Stimulated activated naive B cell treated with anti-CD40 and anti-IgM and Interleukin-4, amounts not matched to agents 10 μg/mL and 1 μg/mL and 100 μg/mL, for 72 hours (primary cell): ENCODE results near the gene CIZ1.

Source experiments
- ATAC-seq, 2 donors: fragments of 150-1000 bp; cut with Tn5 transposase; replicated peaks; 2 replicates each; pipeline ENCODE4 v1.10.0; 2021; ENCODE audit warnings: moderate library complexity in 1 of 2
- DNase-seq: peaks from one replicate; pipeline ENCODE4 v3.0.0; 2021
- H3K27ac Mint-ChIP-seq: one replicate; pipeline ENCODE4 v1.8.0; 2022; ENCODE audit warnings: mild to moderate bottlenecking, mixed read lengths
- H3K27me3 Mint-ChIP-seq, 2 donors: one replicate each; pipeline ENCODE4 v1.8.0; 2022; ENCODE audit warnings: mixed read lengths in 2 of 2
- H3K36me3 Mint-ChIP-seq, 2 donors: one replicate each; pipeline ENCODE4 v1.8.0; 2022; ENCODE audit warnings: mixed read lengths in 2 of 2, mild to moderate bottlenecking in 1 of 2
- H3K4me1 Mint-ChIP-seq, 2 donors: one replicate each; pipeline ENCODE4 v1.8.0; 2022; ENCODE audit warnings: mixed read lengths in 2 of 2, mild to moderate bottlenecking in 1 of 2
- H3K4me3 Mint-ChIP-seq, 2 donors: one replicate each; pipeline ENCODE4 v1.8.0; 2022; ENCODE audit warnings: mild to moderate bottlenecking in 2 of 2, mixed read lengths in 2 of 2, moderate library complexity in 1 of 2
- H3K9me3 Mint-ChIP-seq, 2 donors: one replicate each; pipeline ENCODE4 v1.8.0; 2022; ENCODE audit warnings: mixed read lengths in 2 of 2, mild to moderate bottlenecking in 1 of 2

Gene CIZ1

DNA sequence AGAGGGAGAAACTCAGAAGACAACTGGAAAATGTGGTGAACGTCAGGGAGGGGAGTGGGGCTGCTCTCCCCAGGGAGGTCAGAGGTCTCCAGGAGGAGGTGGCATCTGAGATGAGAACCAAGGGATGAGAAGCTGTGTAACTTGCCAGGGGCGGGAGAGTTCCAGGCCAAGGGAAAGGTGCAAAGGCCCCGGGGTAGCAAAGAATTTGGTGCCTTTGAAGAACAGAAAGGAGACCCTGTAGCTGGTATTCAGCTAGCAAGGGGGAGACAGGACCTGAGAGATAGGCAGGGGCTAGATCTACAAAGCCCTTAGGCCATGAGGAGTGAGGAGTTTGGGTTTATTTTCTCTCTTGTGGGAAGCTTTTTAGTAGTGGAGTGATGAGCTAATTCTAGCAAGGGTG lies 15.1 kb upstream of the CIZ1 start:
- Mint-ChIP-seq H3K4me1 (peaks cover 9 to 18% of the 10 kb centered on the region in 2 donors), H3K36me3 (no peaks in the 10 kb centered on the region), H3K4me3 (no peak overlapping the region), H3K27me3 (peaks cover 27 to 43% of the 10 kb centered on the region in 2 donors), H3K9me3 (no peaks in the 10 kb centered on the region), H3K27ac (no peak overlapping the region)
- DNase-seq (no peak), ATAC-seq (no peak)

DNA sequence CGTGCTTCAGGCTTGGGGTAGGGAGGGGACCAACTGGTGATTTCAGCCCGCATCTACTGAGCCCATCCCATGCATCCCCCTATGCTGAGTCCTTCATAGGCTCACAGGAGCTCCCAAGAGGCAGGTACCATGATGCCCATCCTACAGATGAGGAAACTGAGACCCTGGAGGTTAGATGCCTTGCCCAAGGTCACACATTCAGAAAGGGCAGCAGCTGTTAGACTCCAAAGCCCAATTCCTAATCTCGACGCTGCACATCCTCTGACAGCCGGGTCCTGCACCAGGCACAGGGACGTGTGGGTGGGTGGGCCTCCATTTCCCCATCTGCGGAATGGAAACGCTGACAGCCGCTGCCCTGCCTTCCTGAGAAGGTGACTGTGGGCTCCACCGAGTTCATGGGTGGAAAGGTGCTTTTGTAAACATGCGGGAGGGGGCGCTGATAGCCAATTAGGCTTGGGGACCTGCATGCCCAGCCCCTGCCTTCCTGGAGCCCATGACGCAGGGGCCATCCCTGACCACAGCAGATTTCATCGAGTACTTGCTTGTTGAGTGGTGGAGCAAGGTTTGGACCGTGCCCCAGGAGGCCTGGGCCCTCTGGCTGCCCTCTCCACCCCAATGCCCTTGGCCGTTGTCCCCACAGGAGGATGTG lies 14.0 kb upstream of the CIZ1 start:
- Mint-ChIP-seq H3K36me3 (no peaks in the 10 kb centered on the region), H3K27ac (no peak overlapping the region), H3K9me3 (no peaks in the 10 kb centered on the region), H3K4me1 (peaks cover 9 to 18% of the 10 kb centered on the region in 2 donors), H3K27me3 (peaks cover 22 to 38% of the 10 kb centered on the region in 2 donors), H3K4me3 (no peak overlapping the region)
- DNase-seq (no peak), ATAC-seq (no peak)

DNA sequence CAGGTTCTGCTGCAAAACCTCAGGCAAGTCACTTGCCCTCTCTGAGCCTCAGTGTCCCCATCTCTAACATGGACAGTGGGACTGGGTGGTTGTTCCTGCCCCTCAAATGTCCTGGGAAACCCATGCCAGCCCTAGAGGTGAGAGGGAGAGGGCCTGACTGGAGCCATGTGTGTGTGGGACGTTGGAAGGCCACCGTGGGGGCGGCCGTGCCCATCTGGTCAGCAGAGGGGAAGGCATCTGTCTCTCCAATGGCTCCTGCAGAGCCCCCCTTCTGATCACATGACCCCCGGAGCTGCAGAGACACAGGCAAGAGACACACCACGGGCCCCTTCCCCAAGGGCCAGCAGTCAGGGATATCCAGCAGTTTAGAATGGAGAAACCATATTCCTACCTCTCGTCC lies 13.5 kb upstream of the CIZ1 start:
- Mint-ChIP-seq H3K27me3 (peaks cover 22 to 38% of the 10 kb centered on the region in 2 donors), H3K4me1 (peaks cover 9 to 18% of the 10 kb centered on the region in 2 donors), H3K36me3 (no peaks in the 10 kb centered on the region), H3K27ac (no peak overlapping the region), H3K9me3 (no peaks in the 10 kb centered on the region), H3K4me3 (peak overlapping the region in 1 of 2 donors; percentile 14)
- DNase-seq, result no peak
- no peak for ATAC-seq

DNA sequence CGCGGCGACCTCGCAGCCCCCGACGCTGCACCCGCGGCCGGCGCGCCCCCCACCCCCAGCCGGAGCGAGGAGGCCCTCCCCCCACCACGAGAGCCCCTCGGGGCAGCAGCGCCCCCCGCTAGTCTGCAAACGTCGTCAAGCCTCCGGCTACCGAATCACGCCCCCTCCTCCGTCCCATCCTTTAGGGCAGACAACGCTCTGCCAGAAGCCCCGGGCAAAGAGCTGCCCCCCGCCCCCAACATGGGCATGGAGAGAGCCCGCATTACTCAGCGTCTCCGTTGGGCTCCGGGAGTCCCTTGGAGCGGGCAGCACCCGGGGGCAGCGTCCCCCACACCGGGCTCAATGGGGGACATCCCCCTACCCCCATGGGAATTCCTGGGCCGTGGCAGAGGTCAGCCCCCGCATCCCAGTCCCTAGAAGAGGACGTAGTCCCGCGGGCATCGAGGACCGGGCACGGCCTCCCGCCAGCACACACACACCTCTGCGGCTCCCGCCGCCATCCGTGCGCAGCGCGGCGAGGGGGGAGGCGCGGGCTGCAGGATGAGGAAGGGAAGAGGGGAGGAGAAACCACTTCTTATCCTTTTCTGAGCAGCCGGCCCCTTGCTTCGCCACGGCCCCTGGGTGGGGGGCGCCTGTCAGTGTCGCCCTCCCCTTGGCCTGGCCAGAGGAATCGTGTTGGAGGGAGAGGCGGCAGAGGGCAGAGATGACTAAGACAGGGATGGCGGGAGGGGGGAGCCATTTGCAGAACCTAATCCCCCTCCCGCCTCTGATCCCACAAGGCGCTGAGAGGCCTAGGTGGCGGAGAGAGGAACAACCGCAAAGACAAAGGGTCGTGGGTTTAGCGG lies 12.6 kb upstream of the CIZ1 start:
- peak in 1 of 2 donors; percentile 18 for ATAC-seq
- Mint-ChIP-seq H3K9me3 (no peaks in the 10 kb centered on the region), H3K36me3 (no peaks in the 10 kb centered on the region), H3K27ac (peak overlapping the region; percentile 20), H3K4me1 (peaks cover 9 to 18% of the 10 kb centered on the region in 2 donors), H3K27me3 (peaks cover 22 to 38% of the 10 kb centered on the region in 2 donors), H3K4me3 (peak overlapping the region; percentile 66 to 69)
- no peak for DNase-seq

DNA sequence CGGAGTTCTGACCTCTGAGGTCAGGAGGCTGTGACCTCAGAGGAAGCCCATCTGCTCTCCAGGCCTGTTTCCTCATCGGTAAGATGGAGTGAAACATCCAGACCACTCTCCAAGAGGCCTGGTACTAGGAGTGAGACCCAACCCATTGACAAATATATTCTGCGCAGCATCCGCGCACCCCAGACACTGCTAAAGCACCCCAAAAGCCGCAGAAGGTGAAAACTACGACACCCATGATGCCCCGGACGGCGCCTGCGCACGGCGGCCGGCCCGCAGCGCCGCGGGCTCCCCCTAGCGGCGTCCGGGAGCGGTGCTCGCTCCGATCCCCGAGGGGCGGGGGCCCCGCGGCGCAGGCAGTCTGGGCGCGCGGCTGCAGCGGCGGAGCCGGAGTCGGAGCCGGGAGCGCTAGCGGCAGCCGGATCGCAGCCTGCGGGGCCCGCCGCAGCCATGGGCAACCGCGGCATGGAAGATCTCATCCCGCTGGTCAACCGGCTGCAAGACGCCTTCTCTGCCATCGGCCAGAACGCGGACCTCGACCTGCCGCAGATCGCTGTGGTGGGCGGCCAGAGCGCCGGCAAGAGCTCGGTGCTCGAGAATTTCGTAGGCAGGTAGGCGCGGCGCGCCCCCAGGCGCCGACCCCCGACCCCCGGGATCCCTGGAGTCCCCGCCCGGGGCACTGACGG lies 11.8 kb upstream of the CIZ1 start, which contains the start of gene DNM1:
Gene DNM1 (plus strand): TSS at position 356 of the 683 bp plus-strand sequence. CDS start 92 bp downstream, at position 448.
- peak; percentile 54 for DNase-seq
- Mint-ChIP-seq H3K9me3 (no peaks in the 10 kb centered on the region), H3K27ac (peak within 1 kb of the TSS; percentile 20), H3K36me3 (no peaks in the 10 kb centered on the region), H3K27me3 (peaks cover 17 to 32% of the 10 kb centered on the region in 2 donors), H3K4me3 (peak within 1 kb of the TSS; percentile 73 to 76), H3K4me1 (peaks cover 9 to 18% of the 10 kb centered on the region in 2 donors)
- peak; percentile 91 to 93 for ATAC-seq

DNA sequence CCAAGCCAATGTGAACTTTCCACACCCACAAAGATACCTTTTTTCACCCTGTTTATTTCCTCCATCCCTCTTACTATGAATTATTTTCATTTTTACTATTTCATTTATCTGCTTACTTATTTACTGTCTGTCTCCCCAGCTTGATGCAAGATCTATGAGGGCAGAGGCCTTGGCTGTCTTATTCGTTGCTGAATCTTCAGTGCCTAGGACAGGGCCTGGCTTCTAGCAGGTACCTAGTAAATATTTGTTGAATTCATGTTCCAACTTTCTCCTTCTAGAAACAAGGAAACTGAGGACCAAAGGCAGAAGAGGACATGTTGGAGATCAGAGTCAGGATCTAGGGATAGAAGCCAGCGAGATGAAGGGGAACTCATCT lies 11.3 kb upstream of the CIZ1 start:
- ATAC-seq, result peak; percentile 3 to 4
- peaks cover 16 to 32% of the 10 kb centered on the region in 2 donors for H3K27me3 Mint-ChIP-seq
- H3K4me3 Mint-ChIP-seq, result peak overlapping the region; percentile 73 to 76
- H3K9me3 Mint-ChIP-seq, result no peaks in the 10 kb centered on the region
- H3K27ac Mint-ChIP-seq, result no peak overlapping the region
- DNase-seq, result no peak
- peaks cover 9 to 18% of the 10 kb centered on the region in 2 donors for H3K4me1 Mint-ChIP-seq
- H3K36me3 Mint-ChIP-seq, result no peaks in the 10 kb centered on the region

DNA sequence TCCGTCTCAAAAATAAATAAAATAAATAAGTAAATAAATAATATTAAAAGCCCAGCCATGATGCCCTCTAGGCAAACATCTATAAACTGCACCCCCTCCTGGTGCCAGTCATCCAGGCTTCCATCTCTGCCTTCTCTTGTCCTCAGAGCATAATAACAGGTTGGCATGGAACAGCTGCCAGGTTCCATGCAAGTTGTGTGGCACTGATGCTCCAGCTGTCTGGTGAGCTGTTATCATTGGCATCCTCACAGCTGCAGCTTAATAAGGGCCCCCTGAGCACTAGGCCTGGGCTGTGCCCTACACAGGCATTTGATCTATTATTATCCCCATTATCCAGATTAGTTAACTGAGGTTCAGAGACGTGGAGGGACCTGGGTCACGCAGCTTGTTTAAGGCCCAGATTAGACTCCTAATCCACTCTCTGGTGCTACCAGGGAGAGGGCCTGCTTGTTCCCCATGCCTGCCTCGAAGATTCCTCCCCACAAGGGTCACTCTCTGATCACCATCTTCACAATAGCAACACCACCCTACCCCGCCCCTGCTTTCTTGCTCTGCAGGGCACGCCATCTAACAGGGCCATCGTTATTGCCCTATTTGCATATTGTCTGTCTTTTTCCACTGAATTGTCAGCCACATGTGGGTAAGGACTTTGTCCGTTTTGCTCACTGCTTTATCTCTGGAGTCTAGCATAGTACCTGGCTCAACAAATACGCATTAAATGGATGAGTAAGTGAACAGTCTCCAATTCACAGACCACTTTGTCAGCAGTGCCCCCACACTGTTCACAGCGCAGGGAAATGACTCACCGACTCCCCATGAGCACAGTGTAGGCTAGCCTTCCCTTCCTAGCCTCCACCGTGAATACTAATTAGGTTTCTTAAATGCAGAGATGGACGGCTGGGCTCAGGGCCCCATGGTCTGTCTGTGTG lies 10.3 kb upstream of the CIZ1 start:
- H3K27me3 Mint-ChIP-seq, result peaks cover 12 to 26% of the 10 kb centered on the region in 2 donors
- DNase-seq, result no peak
- H3K9me3 Mint-ChIP-seq, result no peaks in the 10 kb centered on the region
- H3K27ac Mint-ChIP-seq, result no peak overlapping the region
- no peaks in the 10 kb centered on the region for H3K36me3 Mint-ChIP-seq
- no peak overlapping the region for H3K4me3 Mint-ChIP-seq
- peaks cover 9 to 18% of the 10 kb centered on the region in 2 donors for H3K4me1 Mint-ChIP-seq
- no peak for ATAC-seq

DNA sequence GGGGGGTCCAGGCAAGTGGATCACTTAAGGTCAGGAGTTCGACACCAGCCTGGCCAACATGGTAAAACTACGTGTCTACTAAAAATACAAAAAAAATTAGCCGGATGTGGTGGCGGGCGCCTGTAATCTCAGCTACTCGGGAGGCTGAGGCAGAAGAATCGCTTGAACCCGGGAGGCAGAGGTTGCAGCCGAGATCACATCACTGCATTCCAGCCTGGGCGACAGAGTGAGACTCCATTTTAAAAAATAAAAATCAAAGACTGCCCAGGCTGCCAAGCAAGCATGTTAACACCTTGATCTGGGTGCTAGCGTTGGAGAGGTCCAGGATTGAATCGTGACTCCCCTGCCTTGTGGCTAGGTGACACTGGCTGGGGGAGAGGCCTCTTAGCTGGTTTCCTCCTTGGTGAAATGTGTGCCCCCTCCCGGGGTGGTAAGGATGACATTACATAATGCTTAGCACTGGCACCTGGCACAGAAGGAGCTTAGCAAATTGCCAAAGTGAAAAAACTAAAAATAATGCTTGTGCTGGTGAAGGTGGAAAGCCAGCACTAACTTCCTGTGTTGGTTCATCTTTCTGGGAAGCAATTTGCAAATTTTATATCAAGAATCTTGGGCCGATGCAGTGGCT lies 2.2 kb upstream of the CIZ1 start:
- peaks cover 8 to 14% of the 10 kb centered on the region in 2 donors for H3K36me3 Mint-ChIP-seq
- DNase-seq, result no peak
- ATAC-seq, result no peak
- peak overlapping the region in 1 of 2 donors; percentile 6 for H3K4me3 Mint-ChIP-seq
- no peaks in the 10 kb centered on the region for H3K27me3 Mint-ChIP-seq
- peaks cover 13 to 29% of the 10 kb centered on the region in 2 donors for H3K4me1 Mint-ChIP-seq
- H3K27ac Mint-ChIP-seq, result no peak overlapping the region
- H3K9me3 Mint-ChIP-seq, result no peaks in the 10 kb centered on the region

DNA sequence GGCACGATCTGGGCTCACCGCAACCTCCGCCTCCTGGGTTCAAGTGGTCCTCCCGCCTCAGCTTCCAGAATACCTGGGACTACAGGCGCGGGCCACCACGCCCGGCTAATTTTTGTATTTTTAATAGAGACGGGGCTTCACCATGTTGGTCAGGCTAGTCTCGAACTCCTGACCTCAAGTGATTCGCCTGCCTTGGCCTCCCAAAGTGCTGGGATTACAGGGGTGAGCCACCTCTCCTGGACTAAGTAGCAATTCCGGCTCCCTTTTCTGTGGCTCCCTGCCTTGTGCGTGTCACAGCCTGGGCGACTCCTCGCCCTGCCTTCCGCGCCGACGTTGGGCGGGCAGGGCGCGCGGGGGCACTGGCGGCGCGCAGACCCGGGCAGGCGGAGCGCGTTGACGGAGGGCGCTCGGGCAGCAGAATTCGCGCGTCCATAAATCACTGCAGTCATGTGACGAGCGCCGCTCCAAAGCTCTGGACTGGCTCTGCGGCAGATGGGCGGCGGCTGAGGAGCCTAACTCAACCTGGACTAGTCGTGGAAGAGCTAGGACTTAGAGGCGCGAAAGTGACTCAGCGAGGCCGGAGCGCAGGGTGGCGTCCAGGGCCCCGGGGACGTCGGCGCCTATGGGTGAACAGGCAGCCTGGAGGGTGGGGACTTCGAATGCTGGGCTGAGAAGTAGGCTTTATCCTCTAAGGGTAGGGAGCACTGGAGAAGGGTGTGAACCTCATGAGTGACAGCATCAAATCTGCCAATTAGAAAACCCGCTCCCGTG lies 1.4 kb upstream of the CIZ1 start:
- Mint-ChIP-seq H3K27me3 (no peaks in the 10 kb centered on the region), H3K27ac (no peak overlapping the region), H3K4me1 (peaks cover 13 to 33% of the 10 kb centered on the region in 2 donors), H3K9me3 (no peaks in the 10 kb centered on the region), H3K4me3 (peak overlapping the region; percentile 32 to 78), H3K36me3 (peaks cover 9 to 21% of the 10 kb centered on the region in 2 donors)
- DNase-seq, result no peak
- peak in 1 of 2 donors; percentile 75 for ATAC-seq

DNA sequence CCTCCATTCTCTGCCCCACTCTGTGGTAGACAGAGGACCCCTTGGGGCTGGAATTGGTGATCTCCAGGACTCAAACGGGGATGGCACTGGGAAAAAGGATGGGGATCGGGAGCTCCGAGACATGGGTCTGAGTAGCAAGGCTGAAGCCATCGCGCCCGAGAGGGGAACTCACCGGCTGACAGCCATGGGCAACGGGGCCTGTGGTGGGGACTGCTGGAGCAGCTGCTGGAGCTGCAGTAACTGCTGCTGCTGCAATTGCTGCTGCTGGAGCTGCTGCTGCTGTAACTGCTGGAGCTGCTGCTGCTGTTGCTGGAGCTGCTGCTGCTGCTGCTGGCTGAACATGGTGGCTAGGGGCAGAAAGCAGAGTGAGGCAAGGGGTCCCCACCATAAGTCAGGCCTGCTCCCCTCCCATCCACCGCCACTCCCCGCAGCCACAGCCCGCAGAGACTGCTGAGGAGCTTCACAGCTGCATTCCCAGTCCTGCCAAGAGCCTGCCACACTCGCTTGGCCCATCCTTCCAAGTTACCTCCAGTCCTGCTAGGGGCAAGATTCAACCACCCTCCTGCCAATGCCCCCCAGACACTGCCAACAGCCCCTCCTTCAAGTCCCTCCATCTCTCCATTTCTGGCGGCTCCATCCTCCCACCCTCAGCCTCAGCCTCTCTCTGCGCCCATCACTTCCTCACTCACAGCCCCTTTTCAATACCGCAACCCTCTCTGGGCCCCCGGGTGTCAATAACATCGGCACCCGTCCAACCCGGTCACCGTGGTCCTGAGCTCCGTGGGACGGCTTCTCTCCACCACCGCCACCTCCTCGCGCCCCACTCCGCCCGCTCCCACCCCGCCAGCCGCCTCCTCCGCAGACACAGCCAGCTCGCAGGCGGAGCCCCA lies 611 bp downstream of the CIZ1 start:
- H3K4me1 Mint-ChIP-seq, result peaks cover 19 to 36% of the 10 kb centered on the region in 2 donors
- H3K27me3 Mint-ChIP-seq, result no peaks in the 10 kb centered on the region
- peaks cover 24 to 30% of the 10 kb centered on the region in 2 donors for H3K36me3 Mint-ChIP-seq
- no peaks in the 10 kb centered on the region for H3K9me3 Mint-ChIP-seq
- peak overlapping the region; percentile 94 to 100 for H3K4me3 Mint-ChIP-seq
- no peak for DNase-seq
- peak; percentile 49 to 59 for ATAC-seq
- H3K27ac Mint-ChIP-seq, result peak overlapping the region; percentile 94

DNA sequence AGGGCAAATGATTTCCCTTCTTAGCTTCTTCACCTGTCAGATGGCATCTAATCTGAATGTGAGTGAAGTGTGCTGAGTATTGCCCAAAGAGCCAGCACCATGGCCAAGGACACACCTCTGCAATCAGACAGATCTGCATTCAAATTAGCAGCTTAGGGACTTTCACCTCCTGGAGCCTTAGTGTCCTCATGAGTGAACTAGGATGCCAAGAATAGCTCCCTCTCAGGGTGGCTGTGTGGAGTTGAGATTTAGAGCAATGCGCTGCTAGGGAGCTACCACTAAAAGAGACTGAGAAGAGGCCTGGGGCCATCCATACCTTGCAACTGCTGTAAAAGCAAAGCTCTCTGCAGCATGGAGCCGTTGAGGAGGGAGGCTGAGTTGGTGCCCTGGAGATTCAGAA lies 1.4 kb downstream of the CIZ1 start:
- Mint-ChIP-seq H3K4me1 (peaks cover 19 to 36% of the 10 kb centered on the region in 2 donors), H3K27me3 (no peaks in the 10 kb centered on the region), H3K36me3 (peaks cover 28 to 34% of the 10 kb centered on the region in 2 donors), H3K9me3 (no peaks in the 10 kb centered on the region), H3K4me3 (peak overlapping the region; percentile 94 to 100), H3K27ac (peak overlapping the region; percentile 75)
- DNase-seq (no peak), ATAC-seq (no peak)

DNA sequence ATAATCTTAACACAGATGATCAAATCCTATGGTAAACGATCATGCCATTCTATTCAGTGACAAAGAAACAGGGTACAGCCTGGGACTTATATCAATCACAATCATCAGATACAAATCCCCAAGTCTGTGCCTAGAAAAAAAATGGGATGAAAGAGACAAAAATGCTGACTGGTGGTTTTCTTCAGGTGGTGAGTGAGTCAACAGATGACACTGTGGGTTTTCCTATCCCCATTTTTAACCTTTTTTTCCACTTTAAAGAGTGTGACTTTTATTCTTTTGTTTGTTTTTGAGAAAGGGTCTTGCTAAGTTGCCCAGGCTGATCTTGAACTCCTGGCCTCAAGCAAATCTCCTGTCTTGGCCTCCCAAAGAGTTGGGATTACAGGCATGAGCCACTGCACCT lies 3.2 kb downstream of the CIZ1 start:
- Mint-ChIP-seq H3K27me3 (no peaks in the 10 kb centered on the region), H3K36me3 (peaks cover 34 to 44% of the 10 kb centered on the region in 2 donors), H3K4me3 (no peak overlapping the region), H3K9me3 (no peaks in the 10 kb centered on the region), H3K4me1 (peaks cover 19 to 41% of the 10 kb centered on the region in 2 donors), H3K27ac (no peak overlapping the region)
- no peak for DNase-seq
- ATAC-seq, result no peak
